GM21529 (cell line): Measurements from ENCODE around the gene ZBTB9.

Experiments
- ATAC-seq: cut with Tn5 transposase; IDR thresholded peaks from one replicate; pipeline ENCODE4 v1.9.1; 2021; ENCODE audit not compliant: unreplicated experiment

The ZBTB9 gene

DNA sequence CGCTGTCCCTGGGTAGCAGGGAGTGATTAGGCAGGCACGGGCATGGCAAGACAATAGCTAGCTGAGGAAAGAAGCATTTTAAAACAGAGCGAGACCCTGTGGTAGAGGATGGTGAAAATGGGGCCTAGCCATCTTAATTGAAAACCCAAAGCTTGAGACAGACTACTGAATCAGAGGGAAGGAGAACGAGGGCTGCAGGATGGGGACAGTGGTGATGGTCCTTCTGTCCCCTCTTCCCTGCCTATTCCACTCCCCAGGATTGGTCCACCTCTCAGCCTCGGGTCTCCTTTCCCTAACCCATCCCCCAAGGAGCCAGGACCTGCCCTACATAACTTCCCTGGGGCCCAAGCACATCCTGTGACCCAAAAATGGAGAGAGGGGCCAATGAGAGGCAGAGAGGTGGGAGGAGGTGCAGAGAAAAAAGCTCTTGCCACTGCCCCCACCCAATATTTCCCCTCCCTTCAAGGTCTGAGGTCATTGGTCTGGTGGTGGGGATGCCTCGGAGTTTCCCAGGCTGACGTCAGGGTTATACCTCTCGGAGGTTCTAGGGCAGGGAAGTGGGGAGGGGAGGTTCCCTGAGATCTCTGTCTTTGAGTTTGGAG lies 35.6 kb upstream of the ZBTB9 start:
- ATAC-seq = no peak

DNA sequence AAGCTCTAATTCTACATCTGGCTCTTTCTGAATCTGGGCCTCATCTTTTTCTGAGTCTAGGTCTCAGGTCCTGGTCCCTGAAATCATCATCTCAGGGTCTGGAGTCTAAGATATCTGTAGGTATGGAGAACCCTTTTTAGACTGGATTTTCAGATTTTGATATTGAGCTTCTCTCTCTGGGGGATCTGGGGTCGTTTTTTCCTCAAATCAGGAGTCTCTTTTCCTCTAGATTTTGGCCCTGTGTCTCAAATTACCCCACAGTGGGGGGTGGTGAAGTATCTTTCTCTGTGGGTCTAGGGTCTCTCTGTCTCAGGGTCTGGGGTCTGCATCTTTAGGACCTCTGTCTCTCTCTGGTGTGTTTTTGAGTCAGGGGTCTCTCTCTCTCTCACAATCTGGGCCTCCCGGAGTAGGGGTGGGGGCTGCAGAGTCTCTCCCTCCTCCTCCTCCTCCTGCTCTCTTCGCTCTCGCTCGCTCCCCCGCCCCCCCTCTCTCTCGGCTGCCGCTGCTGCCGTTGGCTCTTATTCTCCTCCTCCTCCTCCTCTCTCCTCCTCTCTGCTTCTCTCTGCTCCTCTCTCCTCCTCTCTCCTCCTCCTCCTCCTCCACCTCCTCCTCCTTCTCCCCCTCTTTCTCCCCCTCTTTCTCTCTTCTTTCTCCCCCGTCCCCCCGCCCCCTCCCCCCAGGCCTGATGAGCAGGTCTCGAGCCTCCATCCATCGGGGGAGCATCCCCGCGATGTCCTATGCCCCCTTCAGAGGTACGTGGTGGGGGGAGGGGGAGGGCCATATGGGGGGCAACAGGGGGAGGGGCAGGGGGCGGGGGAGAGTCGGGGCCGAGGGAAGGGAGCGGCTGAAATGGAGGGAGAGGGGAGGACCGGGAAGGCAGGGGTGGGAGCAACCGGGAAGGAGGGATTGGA lies 34.5 kb upstream of the ZBTB9 start, which contains the start of gene SYNGAP1:
Gene SYNGAP1 (plus strand): TSS at position 486 of the 911 bp plus-strand sequence. CDS start 200 bp downstream, at position 686.
- ATAC-seq = no peak

DNA sequence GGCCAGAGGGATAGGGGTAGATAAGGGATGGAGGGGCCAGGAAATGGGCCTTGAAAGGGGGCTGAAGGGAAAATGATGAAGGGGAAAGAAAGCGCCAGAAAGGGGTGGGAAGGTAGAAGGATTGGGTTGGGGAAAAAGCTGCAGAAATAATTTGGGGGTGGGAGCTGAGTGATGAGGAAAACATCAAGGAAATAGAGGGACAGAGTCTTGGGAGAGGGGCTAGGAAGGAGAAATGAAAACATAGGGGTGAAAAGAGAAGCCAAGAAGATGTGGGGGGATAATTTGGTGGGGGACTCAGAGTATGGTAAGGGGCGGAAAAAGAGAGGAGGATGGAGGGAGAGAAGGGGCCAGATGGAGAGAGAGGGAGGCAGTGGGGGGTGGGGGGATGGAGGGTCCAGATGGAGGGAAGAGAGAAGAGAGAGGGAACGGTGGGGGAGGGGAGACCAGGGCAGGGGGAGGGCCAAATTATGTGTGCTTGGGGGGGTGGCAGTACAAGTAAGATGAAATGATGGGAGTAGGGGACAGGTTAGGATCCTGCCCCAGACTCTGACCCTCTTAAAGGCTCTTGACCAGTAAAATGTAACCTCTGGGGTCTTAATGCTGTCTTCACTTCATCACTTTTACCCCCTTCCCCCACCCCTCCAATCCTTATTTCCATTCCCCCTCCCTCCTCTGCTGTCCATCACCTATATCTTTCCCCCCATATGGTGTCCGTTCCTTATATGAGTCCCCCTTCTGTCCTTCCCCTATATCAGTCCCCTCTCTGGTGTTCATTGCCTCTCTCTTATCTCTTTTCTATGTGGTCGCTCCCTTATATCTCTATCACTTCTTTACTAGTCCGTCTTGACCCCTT lies 33.7 kb upstream of the ZBTB9 start:
- ATAC-seq = no peak

DNA sequence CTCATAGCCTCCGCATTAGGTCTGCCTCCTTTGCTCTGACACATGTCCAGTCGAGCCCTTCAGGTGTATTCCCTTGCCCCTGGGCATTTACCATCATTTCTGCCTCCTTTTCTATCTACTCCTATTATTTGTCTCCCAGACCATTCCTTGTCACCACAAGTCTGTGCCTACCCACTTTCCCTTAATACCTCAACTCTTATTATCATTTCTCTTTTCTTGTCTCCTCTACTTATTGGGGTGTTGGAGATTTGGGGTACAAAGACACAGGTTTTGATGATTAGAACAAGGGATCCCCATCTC lies 33.1 kb upstream of the ZBTB9 start:
- no peak for ATAC-seq

DNA sequence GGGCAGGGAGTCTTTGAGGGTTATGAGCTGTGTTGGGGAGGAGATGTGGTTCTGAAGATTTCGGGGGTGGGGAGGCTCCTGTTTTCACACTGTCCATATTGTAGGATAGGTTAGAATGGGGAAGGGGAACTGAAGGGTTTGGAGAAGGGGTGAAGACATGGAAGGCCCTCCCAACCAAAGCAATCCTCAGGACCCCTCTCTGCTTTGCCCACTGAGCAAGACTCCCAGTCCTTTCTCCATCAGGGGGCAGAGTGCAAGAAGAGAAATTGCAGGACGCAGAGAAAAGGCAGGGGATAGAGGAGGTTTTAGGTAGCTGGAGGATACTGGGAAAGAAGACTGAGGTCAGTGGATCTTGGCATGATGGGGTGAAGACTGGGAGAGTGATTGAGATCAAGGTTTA lies 30.6 kb upstream of the ZBTB9 start:
- no peak for ATAC-seq

DNA sequence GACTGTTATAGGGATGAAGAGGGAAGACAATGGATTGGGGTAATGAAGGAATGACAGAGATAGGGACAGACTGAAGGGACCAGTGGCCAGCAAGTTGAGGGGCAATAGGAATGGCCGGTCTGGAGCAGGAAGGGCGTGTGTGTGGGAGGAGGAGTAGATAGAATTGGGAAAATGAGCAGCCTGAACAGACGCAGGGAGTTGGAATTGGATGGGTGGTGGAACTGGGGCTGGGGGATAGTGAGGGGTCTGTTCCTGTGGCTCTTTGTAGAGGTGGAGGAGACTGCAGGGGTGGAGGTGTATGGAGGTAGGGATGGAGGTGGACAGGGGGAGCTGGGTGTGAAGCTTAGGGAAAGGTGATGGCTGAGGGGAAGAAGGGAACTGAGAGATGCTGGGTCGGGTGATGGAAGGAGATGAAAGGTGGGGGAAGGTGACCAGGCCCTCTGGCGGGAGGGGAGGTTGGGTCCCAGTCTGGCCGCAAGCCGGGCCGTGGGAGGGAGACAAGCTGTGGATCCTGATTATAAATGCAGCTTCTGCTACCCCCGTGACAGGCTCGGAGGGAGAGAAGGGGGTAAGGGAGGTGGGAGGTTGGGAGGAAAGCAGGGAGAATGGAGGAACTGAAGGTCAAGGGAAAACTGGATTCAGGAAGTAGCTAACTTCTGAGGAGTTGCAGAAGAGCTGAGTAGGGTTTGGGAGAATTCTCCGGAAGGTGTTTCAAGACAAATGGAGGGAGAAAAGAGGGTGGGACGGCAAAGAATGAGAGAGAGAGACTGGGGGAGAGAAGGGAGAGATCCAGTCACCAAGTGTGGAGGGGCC lies 29.3 kb upstream of the ZBTB9 start:
- no peak for ATAC-seq

DNA sequence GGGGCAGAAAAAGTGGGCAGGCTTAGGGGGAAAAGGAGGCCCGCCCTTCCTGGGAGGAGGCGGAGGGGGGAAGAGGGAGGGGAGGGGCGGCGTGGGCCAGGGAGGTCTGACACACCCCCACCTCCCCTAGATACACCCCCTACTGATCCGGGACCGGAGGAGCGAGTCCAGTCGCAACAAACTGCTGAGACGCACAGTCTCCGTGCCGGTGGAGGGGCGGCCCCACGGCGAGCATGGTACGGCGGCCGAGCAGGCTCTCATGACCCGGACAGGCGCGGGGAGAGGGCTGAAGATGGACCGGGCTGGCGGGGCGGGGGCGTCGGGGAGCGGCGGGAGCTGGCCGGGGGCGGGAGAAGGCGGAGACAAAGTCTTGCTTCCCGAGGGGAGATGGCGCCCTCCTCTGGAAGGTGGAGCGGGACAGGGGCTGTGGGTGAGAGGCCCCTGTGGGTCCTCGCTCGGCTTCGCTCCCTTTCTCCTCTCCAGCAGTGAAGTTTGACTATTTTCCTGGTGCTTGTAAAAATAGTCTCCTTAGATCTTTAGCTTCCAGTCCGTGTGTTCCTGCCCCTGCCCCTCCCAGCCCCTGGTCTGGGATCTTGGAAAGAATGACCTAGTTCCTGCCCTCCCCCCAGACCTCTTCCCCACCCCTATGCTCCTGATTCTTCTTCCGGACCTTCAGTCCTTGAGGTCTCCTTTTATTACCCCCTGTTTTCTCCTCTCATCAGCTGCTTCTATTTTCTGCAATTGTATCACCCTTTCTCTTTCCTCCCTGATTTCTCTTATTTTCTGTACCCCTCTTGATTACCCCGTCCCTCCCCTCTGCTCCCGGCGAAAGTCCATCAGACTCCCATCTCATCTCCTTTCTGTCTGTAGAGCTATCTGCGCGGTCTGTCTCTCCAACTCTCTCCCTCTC lies 28.5 kb upstream of the ZBTB9 start:
- peak; percentile 37 for ATAC-seq

DNA sequence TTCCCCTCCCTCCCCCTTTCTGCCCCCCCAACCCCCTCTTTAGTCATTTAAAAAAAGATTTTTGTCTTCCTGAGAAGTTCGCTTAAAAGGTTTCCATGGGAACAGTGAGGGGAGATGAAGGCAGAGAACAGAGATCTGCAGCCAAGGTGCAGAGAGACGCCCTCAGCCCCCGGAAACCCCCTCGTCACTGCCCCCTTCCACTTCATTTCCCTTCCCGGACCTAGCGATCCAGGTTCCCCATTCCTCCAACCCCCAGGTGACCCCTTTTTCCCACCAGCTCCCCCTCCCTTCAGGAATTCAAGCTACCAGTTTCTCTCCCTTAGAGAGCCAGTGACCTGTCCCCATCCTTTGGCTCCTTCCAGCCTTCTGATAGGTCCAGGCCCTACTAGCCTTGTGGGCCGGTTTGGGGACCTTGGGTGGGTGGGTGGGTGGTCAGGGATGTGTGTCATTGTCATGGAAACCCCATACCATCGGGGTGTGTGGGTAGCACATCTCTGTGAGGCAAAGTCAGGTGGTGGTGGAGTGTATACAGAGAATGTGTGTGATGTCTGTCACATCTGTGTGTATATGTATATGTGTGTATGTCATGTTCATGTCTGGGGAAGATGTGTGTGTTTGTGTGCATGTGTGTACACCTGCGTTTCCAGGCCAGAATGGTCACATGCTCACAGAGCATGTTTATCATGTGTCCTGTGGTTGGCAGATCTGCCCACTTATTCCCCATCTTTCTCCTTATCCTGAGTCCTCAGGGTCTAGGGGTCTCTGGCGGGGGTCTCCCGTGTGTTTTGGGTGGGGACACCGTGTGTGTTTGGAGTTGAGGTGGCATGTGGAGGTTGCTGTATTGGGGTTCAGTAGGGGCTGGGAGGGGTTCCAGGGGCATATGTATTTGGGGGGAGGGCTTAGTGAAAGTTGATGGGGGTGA lies 27.5 kb upstream of the ZBTB9 start:
- no peak for ATAC-seq

DNA sequence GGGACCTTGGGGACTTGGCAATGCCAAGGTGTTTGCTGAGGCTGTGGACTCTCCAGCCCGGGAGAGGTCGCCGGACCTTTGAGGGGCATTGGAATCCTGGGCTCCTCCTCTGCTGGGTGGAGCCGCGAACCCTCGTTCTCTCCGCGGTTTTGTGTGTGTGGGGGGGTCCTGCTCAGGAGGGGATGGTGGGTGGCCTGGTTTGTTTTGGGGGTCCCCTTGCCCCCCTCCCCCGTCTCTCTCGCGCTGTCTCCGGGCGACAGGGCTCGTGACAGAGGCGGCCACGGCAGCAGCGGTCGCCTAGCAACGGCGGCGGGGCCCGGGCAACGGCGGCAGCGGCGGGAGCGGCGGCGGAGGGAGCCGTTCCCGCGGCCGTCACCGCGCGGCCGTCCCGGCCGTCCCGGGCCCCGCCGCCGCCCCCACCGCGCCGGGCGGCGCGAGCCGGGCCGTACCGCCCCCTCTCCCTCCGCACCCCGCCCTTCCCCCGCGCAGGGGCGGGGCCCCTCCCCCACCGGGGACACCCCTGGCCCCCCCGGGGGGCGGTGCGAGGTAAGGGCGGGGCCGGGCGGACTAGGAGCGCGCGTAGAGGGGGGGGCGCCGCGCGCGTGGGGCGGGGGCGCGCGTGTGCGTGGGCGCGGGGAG lies 26.7 kb upstream of the ZBTB9 start:
- no peak for ATAC-seq

DNA sequence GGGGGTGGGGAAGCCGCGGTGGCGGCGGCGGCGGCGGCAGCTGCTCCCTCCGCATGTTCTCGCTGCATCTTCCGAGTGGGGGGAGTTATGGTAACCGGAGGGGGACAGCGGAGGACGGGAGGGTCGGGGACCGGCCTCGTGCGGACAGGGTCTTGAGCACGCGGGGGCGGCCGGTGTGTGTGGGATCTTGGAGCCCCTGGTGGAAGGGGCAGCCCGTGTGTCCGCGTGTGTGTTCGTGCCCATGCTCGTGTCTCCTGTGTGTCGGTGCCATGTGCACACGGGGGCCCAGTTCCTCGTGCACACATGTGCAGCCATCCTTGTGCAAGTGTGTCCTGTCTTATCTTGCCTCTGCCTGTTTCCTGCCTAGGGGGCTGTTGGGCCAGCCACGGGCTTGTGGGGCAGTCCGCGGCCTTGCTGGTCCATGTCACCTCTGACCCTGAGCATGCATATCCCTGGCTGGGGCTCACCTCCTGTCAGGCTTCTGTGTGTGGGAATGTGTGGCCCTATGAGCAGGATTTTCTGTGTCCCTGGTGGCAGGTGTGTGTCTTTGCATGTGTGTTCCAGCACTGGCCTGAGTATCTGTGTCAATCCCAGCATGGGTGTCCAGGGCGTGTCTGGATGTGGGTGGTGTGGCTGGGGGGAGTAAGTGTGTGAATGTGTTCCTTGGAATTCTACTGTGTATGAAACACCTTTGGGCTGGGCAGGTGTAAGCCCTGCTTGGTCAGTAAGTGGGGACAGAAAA lies 26.0 kb upstream of the ZBTB9 start:
- ATAC-seq = no peak

DNA sequence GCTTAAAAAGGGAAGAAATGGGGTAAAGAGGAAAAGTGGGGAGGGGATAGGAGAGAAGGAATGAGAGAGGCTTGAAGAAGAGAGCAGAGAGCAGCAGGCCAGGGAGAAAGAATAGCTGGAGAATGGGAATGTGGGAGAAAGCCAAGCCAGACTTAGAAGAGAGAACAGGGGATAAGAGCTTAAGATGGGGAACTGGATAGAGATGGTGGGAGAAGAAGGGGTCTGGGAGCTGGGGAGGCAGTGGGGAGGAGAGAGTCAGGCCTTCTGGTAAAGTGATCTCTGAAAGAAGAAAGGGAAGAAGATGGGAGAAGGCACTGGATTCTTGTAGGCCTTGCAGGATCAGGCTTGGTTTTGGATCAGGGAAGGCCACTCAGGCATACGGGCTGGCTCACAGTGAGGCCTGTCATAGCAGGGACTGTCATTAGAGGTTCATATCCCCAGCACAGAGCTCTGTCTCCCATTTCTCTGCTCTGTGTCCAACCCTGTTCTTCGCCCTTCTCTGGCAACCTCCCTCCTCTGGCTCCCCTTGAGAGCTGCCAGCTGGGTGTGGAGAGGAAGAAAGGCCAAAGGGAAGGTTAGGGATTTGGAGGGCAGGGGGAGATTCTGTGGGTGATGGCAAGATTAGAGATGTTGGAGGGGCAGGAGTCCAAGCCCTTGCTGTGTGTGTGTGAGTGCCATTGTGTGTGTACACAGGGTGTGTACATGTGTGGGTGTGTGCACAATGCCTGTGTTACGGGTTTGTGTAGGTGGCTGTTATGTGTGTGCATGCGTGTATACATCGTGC lies 25.2 kb upstream of the ZBTB9 start:
- ATAC-seq = no peak

DNA sequence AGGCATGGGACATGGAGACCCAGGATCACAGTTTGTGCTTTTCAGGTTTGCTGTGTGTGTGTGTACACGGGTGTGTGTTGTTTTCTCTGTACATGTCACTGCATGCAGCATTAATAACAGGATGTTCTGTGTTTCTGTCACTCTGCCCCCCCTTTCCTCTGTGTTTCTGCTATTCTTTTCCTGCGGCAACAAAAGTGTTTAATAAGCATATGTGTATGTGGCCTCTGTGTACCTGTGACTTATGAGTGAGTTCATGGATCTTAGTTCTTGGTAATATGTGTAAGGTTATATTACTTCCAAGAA lies 24.7 kb upstream of the ZBTB9 start:
- no peak for ATAC-seq

DNA sequence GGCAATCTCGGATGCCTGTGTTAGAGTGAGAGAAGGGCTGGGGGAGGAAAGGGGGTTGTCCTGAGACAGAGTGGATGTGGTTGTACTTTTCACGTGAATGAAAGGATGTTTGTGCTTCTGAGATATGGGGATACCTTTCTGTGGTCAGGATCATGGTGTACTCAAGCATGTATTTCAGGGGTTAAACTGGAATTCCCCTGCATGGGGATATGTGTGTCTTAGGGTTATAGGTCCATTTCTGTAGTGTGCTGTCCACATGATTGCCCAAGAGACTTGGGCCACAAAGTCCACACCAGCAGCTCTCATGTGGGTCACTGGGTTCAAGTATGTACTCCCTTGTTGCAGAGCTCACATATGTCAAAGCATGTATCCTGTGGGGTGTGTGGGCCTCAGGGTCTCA lies 24.0 kb upstream of the ZBTB9 start:
- ATAC-seq = no peak

DNA sequence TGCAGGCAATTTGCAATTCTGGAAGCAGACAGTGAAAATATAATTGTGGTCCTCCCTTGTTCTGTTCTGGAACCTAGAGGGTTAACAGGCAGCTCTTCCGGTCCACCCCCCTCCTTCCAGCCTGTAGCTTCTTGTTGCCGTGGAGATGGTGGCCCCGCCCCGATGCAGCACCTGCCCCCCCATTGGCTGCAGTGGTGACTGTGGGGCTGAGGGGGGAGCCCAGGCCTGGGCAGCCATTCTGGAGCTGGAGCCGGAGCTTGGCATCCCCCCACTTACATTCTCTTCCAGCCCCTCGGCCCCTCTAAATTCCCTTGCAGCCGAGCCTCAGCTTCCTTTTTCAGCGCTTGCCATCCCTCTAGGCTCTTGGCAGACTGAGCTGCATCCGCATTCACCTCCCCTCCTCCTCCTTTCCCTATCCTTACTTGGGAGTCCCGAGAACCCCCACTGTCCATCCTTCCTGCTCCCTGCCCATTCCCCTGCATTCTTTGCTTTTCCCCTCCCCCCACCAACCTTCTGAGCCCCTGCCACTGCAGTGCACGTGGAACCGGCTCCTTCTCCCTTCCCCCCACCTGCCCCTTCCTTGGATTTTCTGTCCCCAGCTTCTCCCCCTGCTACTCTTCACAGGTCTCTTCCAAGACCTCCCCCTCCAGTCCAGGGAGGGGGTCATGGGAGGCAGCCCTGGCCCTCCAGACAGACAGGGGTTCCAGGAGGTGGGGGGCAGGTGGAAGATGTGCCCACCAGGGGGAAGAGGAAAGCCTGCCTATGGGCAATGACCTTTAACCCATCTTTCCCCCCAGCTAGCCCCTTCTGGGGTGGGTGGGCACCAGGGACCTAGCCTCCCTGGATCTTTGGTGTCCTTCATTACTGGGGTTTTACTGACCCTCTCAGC lies 23.1 kb upstream of the ZBTB9 start:
- no peak for ATAC-seq

DNA sequence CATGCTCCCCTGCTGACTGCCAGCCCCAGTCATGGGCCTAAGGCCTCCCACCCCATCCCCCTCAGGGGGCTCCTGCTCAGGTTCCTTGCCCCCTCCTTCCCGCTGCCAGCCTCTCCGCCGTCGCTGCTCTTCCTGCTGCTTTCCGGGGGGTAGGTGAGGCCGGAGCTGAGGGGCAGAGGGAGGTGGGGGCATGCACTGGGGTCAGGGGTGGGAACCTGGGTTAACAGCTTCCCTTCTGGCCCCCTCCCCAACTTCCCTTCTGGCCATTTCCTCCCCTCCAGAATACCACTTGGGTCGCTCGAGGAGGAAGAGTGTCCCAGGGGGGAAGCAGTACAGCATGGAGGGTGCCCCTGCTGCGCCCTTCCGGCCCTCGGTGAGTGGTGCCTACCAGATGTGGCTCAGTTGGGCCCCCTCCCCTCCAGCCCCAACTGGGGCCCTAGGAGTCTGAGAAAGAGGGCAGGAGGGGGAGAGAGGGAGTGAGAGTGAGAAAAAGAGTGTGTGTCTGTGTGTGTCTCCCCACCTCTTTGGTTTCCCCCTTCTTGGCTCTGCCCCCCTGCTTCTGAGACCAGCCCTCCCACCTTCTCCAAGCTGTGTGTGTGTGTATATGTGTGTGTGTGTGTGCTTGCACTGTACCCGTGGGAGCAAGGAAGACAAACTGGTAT lies 22.4 kb upstream of the ZBTB9 start:
- ATAC-seq = no peak

DNA sequence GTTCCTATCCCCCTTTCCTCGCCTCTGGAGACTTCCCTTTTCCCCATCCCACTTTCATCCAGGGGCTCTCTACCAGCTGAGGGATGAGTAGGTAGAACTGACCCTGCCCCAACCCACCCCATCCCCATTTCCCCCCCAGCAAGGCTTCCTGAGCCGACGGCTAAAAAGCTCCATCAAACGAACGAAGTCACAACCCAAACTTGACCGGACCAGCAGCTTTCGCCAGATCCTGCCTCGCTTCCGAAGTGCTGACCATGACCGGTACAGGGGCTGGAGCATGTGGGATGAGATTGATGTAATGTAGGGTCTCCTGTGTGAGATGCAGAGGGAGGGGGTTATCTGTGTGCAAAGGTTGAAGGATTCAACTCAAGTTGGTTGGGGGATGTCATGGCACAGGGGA lies 21.8 kb upstream of the ZBTB9 start:
- no peak for ATAC-seq
